ENCODE measurements around the gene SFPQ. TPM values are rescaled to one million over a fixed set of nuclear protein-coding genes. Genes with fewer than 3 reads are reported as not detected.

Gene SFPQ
- polyA plus RNA-seq, 1 experiment = 126 TPM

- POLR2A ChIA-PET = no interaction called here
These were observed 56.2 kb downstream of the SFPQ start for GRCh38 chr1:35136780-35137179.

More at GRCh38 chr1:35136780-35137179, 56.2 kb downstream of the SFPQ start:
- Histone ChIP-seq H3K27ac (ENCODE audit: low read depth, low read length) (no peak overlapping the region), H3K4me3 (ENCODE audit: low read depth, low read length) (no peak overlapping the region), H3K9me3 (ENCODE audit: control insufficient read depth, insufficient read depth, low read length) (no peaks in the 10 kb centered on the region), H3K27me3 (ENCODE audit: control insufficient read depth, insufficient read depth, low read length) (no peaks in the 10 kb centered on the region)
- CTCF ChIA-PET = no interaction called here
- DNase-seq (ENCODE audit: low read depth, low spot score) = no peak
- no peak for TF ChIP-seq CTCF (IDR thresholded peaks at IDR 0.05; ENCODE audit: low read depth, low read length)

Small RNA genes lying within 50 kb of the gene (small RNA-seq; reads per million reads assigned to genes)
- not detected for gene RF00019 (ENCODE audit: insufficient read length, low read depth)

Other genes starting within 250 kb of the SFPQ start
- gene TMEM35B, start 207.8 kb downstream of the SFPQ start, polyA plus RNA-seq (2011; rRNA removed) = 36.8 and 37.8 TPM in 2 replicates
- gene ZMYM6, start 161.2 kb downstream of the SFPQ start, polyA plus RNA-seq (2011; rRNA removed) = 12.1 and 12.2 TPM in 2 replicates
- gene ZMYM1, start 113.8 kb downstream of the SFPQ start, polyA plus RNA-seq (2011; rRNA removed) = 9.7 and 12.9 TPM in 2 replicates
- gene ZMYM4, start 75.6 kb upstream of the SFPQ start, polyA plus RNA-seq (2011; rRNA removed) = 40.3 and 58.3 TPM in 2 replicates